ENCODE results near the gene TMEM235. TPM values are rescaled to one million over a fixed set of nuclear protein-coding genes. Genes with fewer than 3 reads are reported as not detected.
A peak's percentile ranks its signal among the peaks of the same experiment; 100 is the strongest.

The TMEM235 gene
- total RNA-seq, 2 donors from 2014 or later = 0.33 TPM; not detected in 1

- peaks cover 4% of the 10 kb centered on the region for H3K4me1 Mint-ChIP-seq
- H3K4me3 Mint-ChIP-seq = no peak overlapping the region
- WGBS, 2 experiments (ENCODE audit: insufficient coverage in 1 of 2, insufficient read length in 1 of 2) = 92 to 100% methylated on average over 6 of the region's 6 CpGs
Measured at GRCh38 chr17:78289004-78289403, 57.6 kb downstream of the TMEM235 start.

GRCh38 chr17:78289802-78290363 lies 58.5 kb downstream of the TMEM235 start:
- Histone ChIP-seq H3K36me3 (ENCODE audit: control insufficient read depth, insufficient read depth, low read length) (no peaks in the 10 kb centered on the region), H3K27me3 (ENCODE audit: control insufficient read depth, insufficient read depth, low read length, poor library complexity, severe bottlenecking) (no peaks in the 10 kb centered on the region), H3K4me1 (ENCODE audit: control insufficient read depth, insufficient read depth, low read length) (no peaks in the 10 kb centered on the region), H3K4me3 (ENCODE audit: low read length) (no peak overlapping the region), H3K9me3 (ENCODE audit: control insufficient read depth, low read length) (no peaks in the 10 kb centered on the region), H3K27ac (ENCODE audit: low read depth, low read length) (no peak overlapping the region), H3K9ac (ENCODE audit: extremely low read depth, low read length, poor library complexity, severe bottlenecking) (no peak overlapping the region)
- peak; percentile 94 for DNase-seq
- no peaks in the 10 kb centered on the region for H3K36me3 Mint-ChIP-seq (ENCODE audit: low read depth)
- 42 to 53% methylated on average over 5 to 15 of the region's 15 CpGs for WGBS, 2 experiments (ENCODE audit: insufficient coverage in 1 of 2, insufficient read length in 1 of 2)
- TF ChIP-seq CTCF (conservative IDR thresholded peaks at IDR 0.05) = peak; percentile 84
- no peak overlapping the region for H3K4me3 Mint-ChIP-seq
- no peaks in the 10 kb centered on the region for H3K27me3 Mint-ChIP-seq (ENCODE audit: insufficient read depth)
- H3K4me1 Mint-ChIP-seq = no peaks in the 10 kb centered on the region
- H3K9me3 Mint-ChIP-seq = no peaks in the 10 kb centered on the region
- no peak overlapping the region for H3K27ac Mint-ChIP-seq

More at GRCh38 chr17:78289004-78289403, 57.6 kb downstream of the TMEM235 start:
- DNase-seq = no peak
- no peaks in the 10 kb centered on the region for H3K4me1 ChIP-seq (ENCODE audit: control insufficient read depth, insufficient read depth, low read length)
- H3K9me3 ChIP-seq (ENCODE audit: control insufficient read depth, low read length) = no peaks in the 10 kb centered on the region
- no peak overlapping the region for H3K27ac ChIP-seq (ENCODE audit: low read depth, low read length)
- Mint-ChIP-seq H3K9me3 (no peaks in the 10 kb centered on the region), H3K36me3 (ENCODE audit: low read depth) (no peaks in the 10 kb centered on the region), H3K27me3 (ENCODE audit: insufficient read depth) (no peaks in the 10 kb centered on the region), H3K27ac (no peak overlapping the region)
- no peak overlapping the region for H3K4me3 ChIP-seq (ENCODE audit: low read length)
- no peaks in the 10 kb centered on the region for H3K27me3 ChIP-seq (ENCODE audit: control insufficient read depth, insufficient read depth, low read length, poor library complexity, severe bottlenecking)
- H3K36me3 ChIP-seq (ENCODE audit: control insufficient read depth, insufficient read depth, low read length) = no peaks in the 10 kb centered on the region
- no peak for TF ChIP-seq CTCF (conservative IDR thresholded peaks at IDR 0.05)
- no peak overlapping the region for H3K9ac ChIP-seq (ENCODE audit: extremely low read depth, low read length, poor library complexity, severe bottlenecking)

Other genes with a start within 250 kb of the TMEM235 start
- 100 to 1,000 TPM; 143 to 149 TPM for gene TMC6, start 102.9 kb upstream of the TMEM235 start, total RNA-seq
- 1 to 10 TPM in 1 of 2 donors, under 1 TPM in 1; 0.90 to 3.0 TPM for gene TMC8, start 100.9 kb upstream of the TMEM235 start, total RNA-seq
- gene C17orf99, start 85.2 kb upstream of the TMEM235 start, total RNA-seq = not detected
- 10 to 100 TPM; 39.2 to 39.6 TPM for gene SYNGR2, start 63.0 kb upstream of the TMEM235 start, total RNA-seq
- 10 to 100 TPM; 81.0 to 97.4 TPM for gene TK1, start 44.6 kb upstream of the TMEM235 start, total RNA-seq
- 10 to 100 TPM; 46.5 to 52.4 TPM for gene AFMID, start 44.3 kb upstream of the TMEM235 start, total RNA-seq
- gene BIRC5, start 17.4 kb upstream of the TMEM235 start, total RNA-seq = 10 to 100 TPM; 59.7 to 89.6 TPM
- 10 to 100 TPM; 54.2 to 75.3 TPM for gene SOCS3, start 128.4 kb downstream of the TMEM235 start, total RNA-seq
- 10 to 100 TPM; 57.1 to 58.2 TPM for gene PGS1, start 147.0 kb downstream of the TMEM235 start, total RNA-seq

Measured in endodermal cell (in vitro differentiated cells).